ENCODE measurements around the gene CDC25B. TPM values are rescaled to one million over a fixed set of nuclear protein-coding genes. Genes with fewer than 3 reads are reported as not detected.

CDC25B gene
- total and polyA plus RNA-seq, 2 of the 13 experiments (the other 11 are each of a cell fraction or from before 2014, with no cell fraction given): 14.5 to 19.4 TPM

- no peak; the same call in 1 of the 2 replicates for TF ChIP-seq ARID3A (IDR thresholded peaks at IDR 0.05; ENCODE audit: low read depth, low read length)
- peak; percentile 21 for TF ChIP-seq E2F2 (CRISPR knock-in tag; IDR thresholded peaks at IDR 0.05; ENCODE audit: borderline replicate concordance)
- TF ChIP-seq RNF2 (conservative IDR thresholded peaks at IDR 0.05; ENCODE audit: low read depth): peak; percentile 75
- TF ChIP-seq RFXANK (CRISPR knock-in tag; IDR thresholded peaks at IDR 0.05): peak; percentile 85; the same call in 1 of the 2 replicates
- TF ChIP-seq ZNF121 (CRISPR knock-in tag; IDR thresholded peaks at IDR 0.05): no peak; the same call in 1 of the 2 replicates
- no peak for TF ChIP-seq PRPF4 (IDR thresholded peaks at IDR 0.05; ENCODE audit: low read depth, low read length, poor library complexity, severe bottlenecking)
- TF ChIP-seq AGO1 (IDR thresholded peaks at IDR 0.05; ENCODE audit: low read depth, low read length, poor library complexity, severe bottlenecking): peak; percentile 88
- TF ChIP-seq ZFP82 (CRISPR knock-in tag; IDR thresholded peaks at IDR 0.05; ENCODE audit: borderline replicate concordance): peak; percentile 100
- peak; percentile 98; the same call in 1 of the 2 replicates for TF ChIP-seq ZIK1 (CRISPR knock-in tag; IDR thresholded peaks at IDR 0.05; ENCODE audit: borderline replicate concordance, low read depth)
- TF ChIP-seq HINFP (CRISPR knock-in tag; IDR thresholded peaks at IDR 0.05; ENCODE audit: low read depth): peak; percentile 89
- TF ChIP-seq ZHX1 (CRISPR knock-in tag; IDR thresholded peaks at IDR 0.05; ENCODE audit: low read depth): 0 out of 2 replicates have a peak, but pooled peaks have one; percentile 12
- peak; percentile 43; the same call in 1 of the 2 replicates for TF ChIP-seq CEBPB (IDR thresholded peaks at IDR 0.05; ENCODE audit: borderline replicate concordance, low read depth, low read length)
- TF ChIP-seq ZNF367 (CRISPR knock-in tag; IDR thresholded peaks at IDR 0.05; ENCODE audit: borderline replicate concordance): 0 out of 2 replicates have a peak, but pooled peaks have one; percentile 2
- peak; percentile 35; the same call in 1 of the 2 replicates for TF ChIP-seq ZNF326 (CRISPR knock-in tag; IDR thresholded peaks at IDR 0.05; ENCODE audit: borderline replicate concordance)
- peak; percentile 34 for TF ChIP-seq FOXA3 (CRISPR knock-in tag; IDR thresholded peaks at IDR 0.05)
- peak; percentile 39; the same call in 1 of the 2 replicates for TF ChIP-seq RARA (CRISPR knock-in tag; IDR thresholded peaks at IDR 0.05)
- TF ChIP-seq EHMT2 (IDR thresholded peaks at IDR 0.05; ENCODE audit: borderline replicate concordance, low read depth, low read length): no peak
Observed at GRCh38 chr20:3846740-3847428, 50.8 kb downstream of the CDC25B start, which contains the start of gene MAVS (continued).

Data from HepG2 (cell line).